Vagina (tissue), 2 donors: ENCODE data around the gene RYR2. TPM values are rescaled to one million over a fixed set of nuclear protein-coding genes. Genes with fewer than 3 reads are reported as not detected.

Experiments used
- DNase-seq, 2 donors: peaks; one replicate each; pipeline ENCODE4 v3.0.0-alpha.2; 2017; ENCODE audit errors: extremely low spot score in 2 of 2
- H3K27ac ChIP-seq: fragments of 200-600 bp; sonication (generic); one replicate; pipeline ENCODE4 v1.5.1; 2019
- H3K27me3 ChIP-seq: fragments of 200-600 bp; sonication (generic); one replicate; pipeline ENCODE4 v1.5.1; 2019
- H3K36me3 ChIP-seq, 2 donors: fragments of 200-600 bp; sonication (generic); one replicate each; pipeline ENCODE4 v1.5.1; 2017 to 2019
- H3K4me1 ChIP-seq: fragments of 200-600 bp; sonication (generic); one replicate; pipeline ENCODE4 v1.5.1; 2019
- H3K4me3 ChIP-seq, 2 donors: fragments of 200-600 bp; sonication (generic); 1 replicate in 1 of 2; 2 replicates in 1 of 2; pipeline ENCODE4 v1.5.1; 2016 to 2019
- H3K9me3 ChIP-seq: fragments of 200-600 bp; sonication (generic); one replicate; pipeline ENCODE4 v1.5.1; 2019
- CTCF ChIP-seq, 3 experiments: fragments of 450-650 bp in 2 of 3; fragments of 200-600 bp in 1 of 3; sonication (generic) in 1 of 3; IDR thresholded peaks; one replicate each; pipeline ENCODE4 v1.5.1; 2017 to 2019; ENCODE audit warnings: antibody characterized with exemption in 3 of 3, mild to moderate bottlenecking in 2 of 3, moderate library complexity in 2 of 3
- POLR2A ChIP-seq, 2 donors: fragments of 450-650 bp; IDR thresholded peaks; one replicate each; pipeline ENCODE4 v1.6.1; 2017; ENCODE audit warnings: antibody characterized with exemption in 2 of 2, mild to moderate bottlenecking in 2 of 2, moderate library complexity in 2 of 2
- POLR2AphosphoS5 ChIP-seq, 2 donors: sonication (generic); formaldehyde crosslinking; IDR thresholded peaks; one replicate each; pipeline ENCODE4 v1.9.0; 2017; ENCODE audit warnings: antibody characterized with exemption in 2 of 2, mild to moderate bottlenecking in 2 of 2, low read depth in 1 of 2; ENCODE audit not compliant: insufficient read depth in 1 of 2
- intact Hi-C: fragments of 100-400 bp; cut with DNase I; formaldehyde crosslinking; loops from one replicate; pipeline ENCODE4 v1.15.1; 2023
- total RNA-seq: library from RNA; depleted of rRNA; stranded (reverse); fragments of >200 nt; gene quantifications from one replicate; pipeline ENCODE4 v1.2.3, GENCODE V29; 2016

The RYR2 gene
- total RNA-seq, 1 donor from 2014 or later: 1.5 TPM

GRCh38 chr1:237542525-237543418 lies 500.8 kb downstream of the RYR2 start:
- Histone ChIP-seq H3K4me1 (no peaks in the 10 kb centered on the region), H3K27ac (no peak overlapping the region), H3K27me3 (no peaks in the 10 kb centered on the region), H3K36me3 (no peaks in the 10 kb centered on the region), H3K4me3 (no peak overlapping the region), H3K9me3 (no peaks in the 10 kb centered on the region)
- intact Hi-C loops: no loop called here
- DNase-seq: no peak
- TF ChIP-seq POLR2AphosphoS5 (IDR thresholded peaks at IDR 0.05; ENCODE audit: insufficient read depth in 1 of 2, low read depth in 1 of 2) (no peak), POLR2A (IDR thresholded peaks at IDR 0.05) (no peak), CTCF (IDR thresholded peaks at IDR 0.05) (no peak)

GRCh38 chr1:237553078-237553477 lies 511.1 kb downstream of the RYR2 start:
- no peak for TF ChIP-seq CTCF (IDR thresholded peaks at IDR 0.05)
- no peak for TF ChIP-seq POLR2A (IDR thresholded peaks at IDR 0.05)
- no peak for TF ChIP-seq POLR2AphosphoS5 (IDR thresholded peaks at IDR 0.05; ENCODE audit: insufficient read depth in 1 of 2, low read depth in 1 of 2)
- intact Hi-C loops: no loop called here
- Histone ChIP-seq H3K27ac (no peak overlapping the region), H3K27me3 (no peaks in the 10 kb centered on the region), H3K4me3 (no peak overlapping the region), H3K4me1 (no peaks in the 10 kb centered on the region), H3K36me3 (no peaks in the 10 kb centered on the region), H3K9me3 (no peaks in the 10 kb centered on the region)
- DNase-seq: no peak

- no peaks in the 10 kb centered on the region for H3K36me3 ChIP-seq
- TF ChIP-seq CTCF (IDR thresholded peaks at IDR 0.05) (no peak), POLR2A (IDR thresholded peaks at IDR 0.05) (no peak), POLR2AphosphoS5 (IDR thresholded peaks at IDR 0.05; ENCODE audit: insufficient read depth in 1 of 2, low read depth in 1 of 2) (no peak)
- H3K4me3 ChIP-seq: no peak overlapping the region
- no peaks in the 10 kb centered on the region for H3K9me3 ChIP-seq
- no peak for DNase-seq
- H3K27me3 ChIP-seq: no peaks in the 10 kb centered on the region
- no peak overlapping the region for H3K27ac ChIP-seq
- intact Hi-C loops: no loop called here
- no peaks in the 10 kb centered on the region for H3K4me1 ChIP-seq
Observed at GRCh38 chr1:237556911-237557310, 514.9 kb downstream of the RYR2 start.

DNA sequence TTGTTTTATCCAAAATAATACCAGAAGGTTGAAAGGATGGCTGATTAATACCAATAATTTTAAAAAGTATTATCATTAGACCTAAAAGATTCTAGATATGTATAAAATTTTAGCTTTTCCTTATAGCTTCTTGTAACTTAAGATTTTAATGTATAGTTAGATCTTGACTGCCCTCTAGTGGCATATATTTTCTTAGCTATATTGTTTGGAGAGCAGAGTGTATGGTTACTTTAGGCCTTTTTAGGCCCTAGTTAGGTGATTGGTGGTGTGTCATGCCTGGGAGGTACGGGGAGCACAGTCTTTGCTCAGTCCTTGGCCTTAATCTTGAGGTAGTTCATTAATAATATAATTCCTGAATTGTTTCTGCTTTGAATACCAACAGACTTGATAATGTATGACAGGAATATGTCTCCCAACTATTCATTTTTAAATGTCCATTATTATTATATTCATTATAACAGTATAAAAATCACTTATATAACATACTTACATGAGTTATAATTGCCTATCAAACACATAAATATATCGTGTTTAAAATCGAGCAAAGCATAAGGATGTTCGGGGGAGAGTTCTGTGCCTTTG lies 520.3 kb downstream of the RYR2 start:
- Histone ChIP-seq H3K36me3 (no peaks in the 10 kb centered on the region), H3K27me3 (no peaks in the 10 kb centered on the region), H3K4me1 (no peaks in the 10 kb centered on the region), H3K9me3 (no peaks in the 10 kb centered on the region), H3K27ac (no peak overlapping the region), H3K4me3 (no peak overlapping the region)
- TF ChIP-seq POLR2AphosphoS5 (IDR thresholded peaks at IDR 0.05; ENCODE audit: insufficient read depth in 1 of 2, low read depth in 1 of 2) (no peak), CTCF (IDR thresholded peaks at IDR 0.05) (peak; percentile 10 to 42 (median 22)), POLR2A (IDR thresholded peaks at IDR 0.05) (no peak)
- intact Hi-C loops: no loop called here
- DNase-seq: no peak

- H3K9me3 ChIP-seq: no peaks in the 10 kb centered on the region
Observed at GRCh38 chr1:237565236-237565635, 523.3 kb downstream of the RYR2 start.

More at GRCh38 chr1:237565236-237565635, 523.3 kb downstream of the RYR2 start:
- no peaks in the 10 kb centered on the region for H3K4me1 ChIP-seq
- intact Hi-C loops: no loop called here
- H3K27me3 ChIP-seq: no peaks in the 10 kb centered on the region
- H3K4me3 ChIP-seq: no peak overlapping the region
- no peaks in the 10 kb centered on the region for H3K36me3 ChIP-seq
- no peak for TF ChIP-seq CTCF (IDR thresholded peaks at IDR 0.05)
- TF ChIP-seq POLR2A (IDR thresholded peaks at IDR 0.05): no peak
- TF ChIP-seq POLR2AphosphoS5 (IDR thresholded peaks at IDR 0.05; ENCODE audit: insufficient read depth in 1 of 2, low read depth in 1 of 2): no peak
- no peak for DNase-seq
- no peak overlapping the region for H3K27ac ChIP-seq
